Pancreas (tissue), 10 donors: ENCODE measurements around the gene SCUBE3. TPM values are rescaled to one million over a fixed set of nuclear protein-coding genes. Genes with fewer than 3 reads are reported as not detected.
A peak's percentile ranks its signal among the peaks of the same experiment; 100 is the strongest.

Experiments used
- ATAC-seq, 4 donors: fragments of 200-7000 bp; cut with Tn5 transposase; one replicate each; pipeline versions ENCODE4 v1.8.0 to v1.9.1; 2020; ENCODE audit warnings: mild to moderate bottlenecking in 4 of 4, moderate library complexity in 4 of 4
- DNase-seq, 6 donors: peaks; one replicate each; pipeline ENCODE4 v3.0.0-alpha.2; 2020
- FAIRE-seq: peaks from 2 replicates; lab custom pipeline; 2012; peaks lifted over from hg19 to GRCh38; lab: Jason Lieb, UNC
- H3K27ac ChIP-seq, 4 donors: fragments of 200-600 bp; sonication (generic); 1 replicate in 3 of 4; 2 replicates in 1 of 4; pipeline versions ENCODE4 v1.5.0 to v1.8.0; 2020
- H3K27me3 ChIP-seq, 4 donors: fragments of 200-600 bp; one replicate each; pipeline ENCODE4 v1.8.0; 2021
- H3K36me3 ChIP-seq, 3 donors: fragments of 200-600 bp; sonication (generic) in 1 of 3; one replicate each; pipeline versions ENCODE4 v1.5.0 to v1.8.0; 2020 to 2021
- H3K4me1 ChIP-seq, 3 donors: fragments of 200-600 bp; one replicate each; pipeline ENCODE4 v1.8.0; 2021
- H3K4me3 ChIP-seq, 4 donors: fragments of 200-600 bp; sonication (generic) in 2 of 4; one replicate each; pipeline versions ENCODE4 v1.5.0 to v1.8.0; 2020 to 2021
- H3K9me3 ChIP-seq, 4 donors: fragments of 200-600 bp; one replicate each; pipeline ENCODE4 v1.8.0; 2021
- WGBS, 2 donors: extraction: QIAGEN DNeasy Blood & Tissue Kit; methylation state at CpG; one replicate each; pipeline ENCODE4 v1.1.7; 2013; 5-methylcytosine and 5-hydroxymethylcytosine counted together
- intact Hi-C, 3 donors: fragments of 100-400 bp; cut with DNase I; formaldehyde crosslinking; loops; one replicate each; pipeline versions ENCODE4 v1.11.1 to v1.14.2; 2022
- polyA plus RNA-seq, 2 donors: library from polyadenylated mRNA; stranded (reverse); fragments of 200-250 nt; gene quantifications; one replicate each; pipeline ENCODE4 v1.2.3, GENCODE V29; 2013
- total RNA-seq, 6 donors: library from RNA; stranded (reverse); fragmentation: NEBNext Ultra II Directional in 4 of 6; extraction: Animal tissue kit (Norgen Biotek cat#: 25700) in 4 of 6; gene quantifications; one replicate each; pipeline versions ENCODE4 v1.2.1 to v1.2.4, GENCODE V29; 2021 to 2023
- TF ChIP-seq, protein P1 (sequence below), 4 donors: fragments of 200-600 bp; sonication (generic) in 3 of 4; IDR thresholded peaks; one replicate each; pipeline versions ENCODE4 v1.5.0 to v1.8.0; 2021; ENCODE audit warnings: antibody characterized with exemption in 4 of 4
- donor health status: healthy with polysubstance abuse.
- donor health status: DM: no; HTN: no; CAD: no; lungs with moderate emphysema.
- donor health status: DM: no; HTN: no; CAD: no.
- donor health status: control.
- donor health status: control.
- donor health status: Bipolar disorder and iron deficiency.
- donor health status: DM: yes; HTN: yes; CAD: no.
- donor health status: DM: no; HTN: no; CAD: no.
- donor health status: DM: no; HTN: no; CAD: no.
- donor health status: DM: yes; HTN: yes; CAD: no.

The SCUBE3 gene
- total and polyA plus RNA-seq, 8 donors, result 0.02 to 0.15 (median 0.03) TPM; not detected in 1

DNA sequence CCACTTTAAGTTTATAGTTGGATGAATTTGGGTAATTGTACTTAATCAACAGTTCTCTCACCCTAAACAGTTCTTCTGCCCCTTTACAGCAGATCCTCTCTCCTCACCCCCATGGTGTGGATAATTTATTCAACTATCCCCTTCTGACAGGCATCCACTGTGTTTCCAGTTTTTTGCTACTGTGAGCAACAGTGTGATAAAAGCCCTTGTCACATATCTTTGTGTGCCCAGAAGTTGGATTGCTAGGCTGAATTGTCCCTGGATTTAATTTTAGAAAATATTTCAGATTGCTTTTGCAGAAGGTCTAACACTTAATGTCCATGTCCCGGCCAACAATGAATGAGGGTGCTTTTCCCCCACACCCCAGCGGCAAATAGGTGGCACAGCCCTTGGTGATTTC lies 30.5 kb upstream of the SCUBE3 start:
- Histone ChIP-seq H3K9me3 (no peaks in the 10 kb centered on the region), H3K36me3 (no peaks in the 10 kb centered on the region), H3K4me3 (no peak overlapping the region), H3K4me1 (peaks cover 0 to 6% (median 0%) of the 10 kb centered on the region in 3 donors), H3K27me3 (no peaks in the 10 kb centered on the region), H3K27ac (no peak overlapping the region)
- no peak for DNase-seq
- 94 to 98% methylated on average over 2 of the region's 2 CpGs for WGBS, 2 donors
- intact Hi-C loops, result no loop called here
- TF ChIP-seq, protein P1, sequence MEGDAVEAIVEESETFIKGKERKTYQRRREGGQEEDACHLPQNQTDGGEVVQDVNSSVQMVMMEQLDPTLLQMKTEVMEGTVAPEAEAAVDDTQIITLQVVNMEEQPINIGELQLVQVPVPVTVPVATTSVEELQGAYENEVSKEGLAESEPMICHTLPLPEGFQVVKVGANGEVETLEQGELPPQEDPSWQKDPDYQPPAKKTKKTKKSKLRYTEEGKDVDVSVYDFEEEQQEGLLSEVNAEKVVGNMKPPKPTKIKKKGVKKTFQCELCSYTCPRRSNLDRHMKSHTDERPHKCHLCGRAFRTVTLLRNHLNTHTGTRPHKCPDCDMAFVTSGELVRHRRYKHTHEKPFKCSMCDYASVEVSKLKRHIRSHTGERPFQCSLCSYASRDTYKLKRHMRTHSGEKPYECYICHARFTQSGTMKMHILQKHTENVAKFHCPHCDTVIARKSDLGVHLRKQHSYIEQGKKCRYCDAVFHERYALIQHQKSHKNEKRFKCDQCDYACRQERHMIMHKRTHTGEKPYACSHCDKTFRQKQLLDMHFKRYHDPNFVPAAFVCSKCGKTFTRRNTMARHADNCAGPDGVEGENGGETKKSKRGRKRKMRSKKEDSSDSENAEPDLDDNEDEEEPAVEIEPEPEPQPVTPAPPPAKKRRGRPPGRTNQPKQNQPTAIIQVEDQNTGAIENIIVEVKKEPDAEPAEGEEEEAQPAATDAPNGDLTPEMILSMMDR (IDR thresholded peaks at IDR 0.05), result no peak
- no peak for ATAC-seq
- no peak for FAIRE-seq

DNA sequence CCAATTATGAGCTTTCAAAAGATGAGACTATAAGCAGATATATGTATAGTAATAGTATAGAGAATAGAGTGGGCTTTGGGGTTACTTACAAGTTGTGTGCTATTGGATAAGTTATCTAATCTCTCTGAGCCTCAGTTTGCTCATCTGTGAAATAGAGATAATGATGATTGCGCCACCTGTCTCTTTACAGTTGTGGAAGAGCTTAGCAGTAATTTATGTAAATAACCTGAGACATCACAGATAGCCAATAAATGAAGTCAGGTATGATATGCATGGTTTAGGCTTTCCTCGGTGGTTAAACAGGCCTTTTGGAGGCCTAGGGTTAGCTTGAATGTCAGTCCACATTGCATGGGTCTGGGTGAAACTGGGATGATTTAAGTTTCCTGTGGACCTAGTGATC lies 29.8 kb upstream of the SCUBE3 start:
- no peak for FAIRE-seq

GRCh38 chr6:35184580-35185301 lies 29.0 kb upstream of the SCUBE3 start:
- Histone ChIP-seq H3K9me3 (no peaks in the 10 kb centered on the region), H3K4me3 (no peak overlapping the region), H3K27ac (peak overlapping the region in 2 of 4 donors; percentile 30 to 33), H3K4me1 (peaks cover 0 to 6% (median 0%) of the 10 kb centered on the region in 3 donors), H3K27me3 (no peaks in the 10 kb centered on the region), H3K36me3 (no peaks in the 10 kb centered on the region)
- ATAC-seq (no peak), FAIRE-seq (no peak), DNase-seq (no peak)
- intact Hi-C loops, result no loop called here
- TF ChIP-seq, protein P1 (IDR thresholded peaks at IDR 0.05), result no peak
- WGBS, 2 donors, result 52% methylated on average over 9 of the region's 9 CpGs

More for the DNA sequence above, 29.8 kb upstream of the SCUBE3 start:
- Histone ChIP-seq H3K4me3 (no peak overlapping the region), H3K27ac (no peak overlapping the region), H3K36me3 (no peaks in the 10 kb centered on the region), H3K4me1 (peaks cover 0 to 6% (median 0%) of the 10 kb centered on the region in 3 donors), H3K27me3 (no peaks in the 10 kb centered on the region), H3K9me3 (no peaks in the 10 kb centered on the region)
- ATAC-seq (no peak), DNase-seq (no peak)
- 90 to 97% methylated on average over 2 of the region's 2 CpGs for WGBS, 2 donors
- intact Hi-C loops, result no loop called here
- TF ChIP-seq, protein P1 (IDR thresholded peaks at IDR 0.05), result no peak

DNA sequence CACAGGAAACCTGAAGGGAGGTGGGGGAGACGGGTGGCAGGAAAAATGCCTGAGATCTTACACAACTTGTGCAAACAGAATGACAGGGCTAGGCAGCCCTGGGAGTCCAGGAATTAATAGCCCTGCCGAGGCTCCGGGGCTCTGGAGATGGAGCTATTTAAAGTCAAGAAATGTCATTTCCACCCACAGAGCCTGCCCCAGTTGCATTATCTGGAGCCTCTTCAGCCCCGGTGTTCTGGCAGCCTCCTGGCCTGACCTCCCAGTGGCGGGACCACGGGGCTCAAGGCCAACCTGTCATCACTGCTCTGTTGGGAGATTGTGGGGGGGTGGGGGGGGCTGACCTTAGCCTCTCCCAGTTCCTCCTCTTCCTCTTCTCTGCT lies 28.5 kb upstream of the SCUBE3 start:
- H3K9me3 ChIP-seq, result no peaks in the 10 kb centered on the region
- no peak for FAIRE-seq
- H3K4me3 ChIP-seq, result no peak overlapping the region
- H3K36me3 ChIP-seq, result no peaks in the 10 kb centered on the region
- no peaks in the 10 kb centered on the region for H3K27me3 ChIP-seq
- peak in 2 of 6 donors; percentile 20 to 23 for DNase-seq
- TF ChIP-seq, protein P1 (IDR thresholded peaks at IDR 0.05), result no peak
- H3K27ac ChIP-seq, result peak overlapping the region in 2 of 4 donors; percentile 30 to 33
- peak; percentile 75 to 82 (median 76) for ATAC-seq
- H3K4me1 ChIP-seq, result peaks cover 0 to 6% (median 0%) of the 10 kb centered on the region in 3 donors
- 6 to 9% methylated on average over 6 of the region's 6 CpGs for WGBS, 2 donors
- intact Hi-C loops, result no loop called here

GRCh38 chr6:35185971-35186370 lies 27.8 kb upstream of the SCUBE3 start:
- FAIRE-seq, result no peak
- no peaks in the 10 kb centered on the region for H3K27me3 ChIP-seq
- TF ChIP-seq, protein P1 (IDR thresholded peaks at IDR 0.05), result no peak
- no peak overlapping the region for H3K27ac ChIP-seq
- no peak overlapping the region for H3K4me3 ChIP-seq
- WGBS, 2 donors, result 58 to 84% methylated on average over 1 of the region's 1 CpG
- H3K36me3 ChIP-seq, result no peaks in the 10 kb centered on the region
- peaks cover 0 to 6% (median 0%) of the 10 kb centered on the region in 3 donors for H3K4me1 ChIP-seq
- no peaks in the 10 kb centered on the region for H3K9me3 ChIP-seq
- no peak for DNase-seq
- ATAC-seq, result no peak
- intact Hi-C loops, result no loop called here
